Panc1 (cell line): ENCODE results near the gene PSKH1. TPM values are rescaled to one million over a fixed set of nuclear protein-coding genes. Genes with fewer than 3 reads are reported as not detected.

Experiments used
- ATAC-seq: fragments of 200-7000 bp; cut with Tn5 transposase; 2 replicates; pipeline ENCODE4 v1.9.1; 2020; ENCODE audit warnings: mild to moderate bottlenecking, moderate library complexity
- BruUV-seq: library from RNA; stranded (reverse); fragments of 400-500 nt; replicated peaks from 2 replicates; lab custom pipeline; 2021; lab: Mats Ljungman, UMichigan
- CTCF ChIA-PET: fragments of 300-600 bp; sonication (Branson Sonifier 250); formaldehyde crosslinking; loops from one replicate; lab custom pipeline; 2022; ENCODE audit warnings: antibody characterized with exemption; lab: Charles Lee
- POLR2A ChIA-PET: fragments of 300-600 bp; sonication (Branson Sonifier 250); formaldehyde crosslinking; loops from one replicate; lab custom pipeline; 2022; ENCODE audit warnings: antibody characterized with exemption; lab: Charles Lee
- DNase-seq: peaks from one replicate; pipeline ENCODE4 v3.0.0-alpha.2; 2010; ENCODE audit warnings: low read depth, low spot score
- H3K27ac ChIP-seq: 2 replicates; pipeline ENCODE4 v1.5.1; 2011; ENCODE audit warnings: mild to moderate bottlenecking, low read length, inconsistent platforms
- H3K27me3 ChIP-seq: fragments of 200-500 bp; sonication (Bioruptor generic); 2 replicates; pipeline ENCODE4 v1.6.0; 2014; ENCODE audit warnings: low read length, inconsistent platforms; ENCODE audit not compliant: control insufficient read depth, insufficient read depth
- H3K36me3 ChIP-seq: fragments of 200-500 bp; sonication (Bioruptor generic); 2 replicates; pipeline ENCODE4 v1.5.1; 2014; ENCODE audit warnings: inconsistent platforms, mild to moderate bottlenecking, low read length, moderate library complexity; ENCODE audit not compliant: control insufficient read depth, insufficient read depth
- H3K4me1 ChIP-seq: 2 replicates; pipeline ENCODE4 v1.5.1; 2011; ENCODE audit warnings: inconsistent platforms, mild to moderate bottlenecking, low read length, moderate library complexity; ENCODE audit not compliant: control insufficient read depth, insufficient read depth
- H3K4me3 ChIP-seq, 2 experiments: 2 replicates each; pipeline ENCODE4 v1.5.1; 2011 to 2012; ENCODE audit warnings: low read depth in 2 of 2, low read length in 2 of 2, mild to moderate bottlenecking in 2 of 2, inconsistent platforms in 1 of 2, moderate library complexity in 1 of 2
- H3K9me3 ChIP-seq: fragments of 200-500 bp; sonication (Bioruptor generic); 2 replicates; pipeline ENCODE4 v1.5.1; 2014; ENCODE audit warnings: low read depth, mild to moderate bottlenecking, inconsistent platforms, low read length, moderate library complexity; ENCODE audit not compliant: control insufficient read depth, insufficient read depth
- CTCF ChIP-seq: fragments of 450-650 bp; IDR thresholded peaks from 2 replicates; pipeline ENCODE4 v1.5.1; 2017; ENCODE audit warnings: mild to moderate bottlenecking
- POLR2AphosphoS5 ChIP-seq: IDR thresholded peaks from 2 replicates; pipeline ENCODE4 v1.6.1; 2012; ENCODE audit warnings: mild to moderate bottlenecking, low read depth, low read length, moderate library complexity
- SIN3A ChIP-seq: IDR thresholded peaks from 2 replicates; pipeline ENCODE4 v1.6.1; 2012; ENCODE audit warnings: low read depth, mild to moderate bottlenecking, low read length, moderate library complexity, borderline replicate concordance; ENCODE audit not compliant: insufficient read depth
- TCF7L2 ChIP-seq: IDR thresholded peaks from 2 replicates; pipeline ENCODE4 v1.6.1; 2011; ENCODE audit warnings: mild to moderate bottlenecking, low read depth, low read length, inconsistent platforms
- in situ Hi-C: cut with HindIII; loops from 2 replicates; pipeline ENCODE4 v1.10.0; 2016; ENCODE audit warnings: low sequenced_read_pairs, low pct_unique_long_range_greater_than_20kb
- intact Hi-C: fragments of 100-400 bp; cut with micrococcal nuclease; formaldehyde crosslinking; loops from one replicate; pipeline ENCODE4 v1.10.0; 2022; ENCODE audit not compliant: unreplicated experiment
- total RNA-seq: library from RNA; stranded (reverse); gene quantifications from one replicate; pipeline ENCODE4 v1.2.1, GENCODE V29; 2021; ENCODE audit not compliant: unreplicated experiment
- TF ChIP-seq, protein P1 (sequence below), 2 experiments: IDR thresholded peaks; 2 replicates each; pipeline ENCODE4 v1.6.1; 2011 to 2012; ENCODE audit warnings: low read depth in 2 of 2, control low read depth in 1 of 2, low read length in 1 of 2, mild to moderate bottlenecking in 1 of 2, moderate library complexity in 1 of 2; ENCODE audit not compliant: insufficient read depth in 1 of 2

The PSKH1 gene
- total RNA-seq, 1 experiment from 2014 or later = 17.8 TPM

DNA sequence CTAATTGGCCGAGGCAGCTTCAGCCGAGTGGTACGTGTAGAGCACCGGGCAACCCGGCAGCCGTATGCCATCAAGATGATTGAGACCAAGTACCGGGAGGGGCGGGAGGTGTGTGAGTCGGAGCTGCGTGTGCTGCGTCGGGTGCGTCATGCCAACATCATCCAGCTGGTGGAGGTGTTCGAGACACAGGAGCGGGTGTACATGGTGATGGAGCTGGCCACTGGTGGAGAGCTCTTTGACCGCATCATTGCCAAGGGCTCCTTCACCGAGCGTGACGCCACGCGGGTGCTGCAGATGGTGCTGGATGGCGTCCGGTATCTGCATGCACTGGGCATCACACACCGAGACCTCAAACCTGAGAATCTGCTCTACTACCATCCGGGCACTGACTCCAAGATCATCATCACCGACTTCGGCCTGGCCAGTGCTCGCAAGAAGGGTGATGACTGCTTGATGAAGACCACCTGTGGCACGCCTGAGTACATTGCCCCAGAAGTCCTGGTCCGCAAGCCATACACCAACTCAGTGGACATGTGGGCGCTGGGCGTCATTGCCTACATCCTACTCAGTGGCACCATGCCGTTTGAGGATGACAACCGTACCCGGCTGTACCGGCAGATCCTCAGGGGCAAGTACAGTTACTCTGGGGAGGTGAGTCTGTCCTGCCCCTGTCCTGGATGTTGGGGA lies 16.1 kb downstream of the PSKH1 start:
- TF ChIP-seq TCF7L2 (no peak), CTCF (no peak), POLR2AphosphoS5 (no peak), SIN3A (no peak)
- TF ChIP-seq, protein P1, sequence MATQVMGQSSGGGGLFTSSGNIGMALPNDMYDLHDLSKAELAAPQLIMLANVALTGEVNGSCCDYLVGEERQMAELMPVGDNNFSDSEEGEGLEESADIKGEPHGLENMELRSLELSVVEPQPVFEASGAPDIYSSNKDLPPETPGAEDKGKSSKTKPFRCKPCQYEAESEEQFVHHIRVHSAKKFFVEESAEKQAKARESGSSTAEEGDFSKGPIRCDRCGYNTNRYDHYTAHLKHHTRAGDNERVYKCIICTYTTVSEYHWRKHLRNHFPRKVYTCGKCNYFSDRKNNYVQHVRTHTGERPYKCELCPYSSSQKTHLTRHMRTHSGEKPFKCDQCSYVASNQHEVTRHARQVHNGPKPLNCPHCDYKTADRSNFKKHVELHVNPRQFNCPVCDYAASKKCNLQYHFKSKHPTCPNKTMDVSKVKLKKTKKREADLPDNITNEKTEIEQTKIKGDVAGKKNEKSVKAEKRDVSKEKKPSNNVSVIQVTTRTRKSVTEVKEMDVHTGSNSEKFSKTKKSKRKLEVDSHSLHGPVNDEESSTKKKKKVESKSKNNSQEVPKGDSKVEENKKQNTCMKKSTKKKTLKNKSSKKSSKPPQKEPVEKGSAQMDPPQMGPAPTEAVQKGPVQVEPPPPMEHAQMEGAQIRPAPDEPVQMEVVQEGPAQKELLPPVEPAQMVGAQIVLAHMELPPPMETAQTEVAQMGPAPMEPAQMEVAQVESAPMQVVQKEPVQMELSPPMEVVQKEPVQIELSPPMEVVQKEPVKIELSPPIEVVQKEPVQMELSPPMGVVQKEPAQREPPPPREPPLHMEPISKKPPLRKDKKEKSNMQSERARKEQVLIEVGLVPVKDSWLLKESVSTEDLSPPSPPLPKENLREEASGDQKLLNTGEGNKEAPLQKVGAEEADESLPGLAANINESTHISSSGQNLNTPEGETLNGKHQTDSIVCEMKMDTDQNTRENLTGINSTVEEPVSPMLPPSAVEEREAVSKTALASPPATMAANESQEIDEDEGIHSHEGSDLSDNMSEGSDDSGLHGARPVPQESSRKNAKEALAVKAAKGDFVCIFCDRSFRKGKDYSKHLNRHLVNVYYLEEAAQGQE (IDR thresholded peaks at IDR 0.05; ENCODE audit: insufficient read depth in 1 of 2, low read depth in 2 of 2, low read length in 1 of 2) = no peak
- POLR2A ChIA-PET = no interaction called here
- Histone ChIP-seq H3K4me1 (no peaks in the 10 kb centered on the region), H3K36me3 (no peaks in the 10 kb centered on the region), H3K9me3 (no peaks in the 10 kb centered on the region), H3K27me3 (no peaks in the 10 kb centered on the region), H3K27ac (no peak overlapping the region), H3K4me3 (no peak overlapping the region)
- ATAC-seq (no peak), DNase-seq (no peak)
- CTCF ChIA-PET = interaction anchor here (0.6 kb wide), 1 partner anchor 16 kb away, joined by 6 read pairs; the partner anchor contains the start of gene PSKH1
- in situ Hi-C loops = no loop called here
- no TSS peak for BruUV-seq
- intact Hi-C loops = no loop called here

DNA sequence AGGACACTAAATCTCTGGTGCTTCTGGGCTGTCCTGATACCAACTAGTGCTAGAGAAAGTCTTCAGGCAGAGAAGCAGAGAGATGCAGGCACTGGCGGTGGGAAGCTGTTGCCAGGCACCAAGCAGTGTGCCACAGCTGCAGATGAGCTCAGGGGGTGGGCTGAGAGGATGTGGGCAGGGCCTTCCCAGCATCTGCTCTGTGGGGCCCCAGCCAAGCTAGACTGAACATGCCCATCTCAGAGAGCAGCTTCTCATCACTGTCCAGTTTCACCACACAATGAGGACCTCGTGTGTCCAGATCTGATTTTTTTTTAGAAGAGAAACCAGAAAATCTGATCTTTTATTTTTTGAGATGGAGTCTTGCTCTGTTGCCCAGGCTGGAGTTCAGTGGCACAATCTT lies 17.1 kb downstream of the PSKH1 start:
- TF ChIP-seq SIN3A = no peak
- no peak for TF ChIP-seq POLR2AphosphoS5
- TF ChIP-seq TCF7L2 = no peak
- TF ChIP-seq, protein P1 (IDR thresholded peaks at IDR 0.05; ENCODE audit: insufficient read depth in 1 of 2, low read depth in 2 of 2, low read length in 1 of 2) = no peak
- TF ChIP-seq CTCF = no peak
- in situ Hi-C loops = no loop called here
- no peak for DNase-seq
- Histone ChIP-seq H3K36me3 (no peaks in the 10 kb centered on the region), H3K27me3 (no peaks in the 10 kb centered on the region), H3K27ac (no peak overlapping the region), H3K4me1 (no peaks in the 10 kb centered on the region), H3K9me3 (no peaks in the 10 kb centered on the region), H3K4me3 (no peak overlapping the region)
- intact Hi-C loops = no loop called here
- CTCF ChIA-PET = no interaction called here
- no peak for ATAC-seq
- BruUV-seq = no TSS peak
- POLR2A ChIA-PET = no interaction called here
